Breast epithelium (tissue), 4 donors: ENCODE results near the gene RASSF1. TPM values are rescaled to one million over a fixed set of nuclear protein-coding genes. Genes with fewer than 3 reads are reported as not detected.

Source experiments
- DNase-seq, 2 donors: peaks; one replicate each; pipeline ENCODE4 v3.0.0-alpha.2; 2019; ENCODE audit warnings: low spot score in 2 of 2
- H3K27ac ChIP-seq, 2 donors: fragments of 200-600 bp; sonication (generic) in 1 of 2; one replicate each; pipeline ENCODE4 v1.5.1; 2016 to 2019; ENCODE audit warnings: mild to moderate bottlenecking in 1 of 2
- H3K27me3 ChIP-seq, 2 donors: fragments of 200-600 bp; sonication (generic) in 1 of 2; one replicate each; pipeline versions ENCODE4 v1.5.1 to v1.6.0; 2017 to 2019; ENCODE audit warnings: control low read depth in 1 of 2, mild to moderate bottlenecking in 1 of 2
- H3K36me3 ChIP-seq: fragments of 200-600 bp; one replicate; pipeline ENCODE4 v1.5.1; 2019
- H3K4me1 ChIP-seq, 2 donors: fragments of 200-600 bp; sonication (generic); one replicate each; pipeline ENCODE4 v1.5.1; 2016 to 2019; ENCODE audit warnings: control low read depth in 1 of 2
- H3K4me3 ChIP-seq, 3 donors: fragments of 200-600 bp; sonication (generic); 1 replicate in 2 of 3; 2 replicates in 1 of 3; pipeline ENCODE4 v1.5.1; 2016 to 2019; ENCODE audit warnings: mild to moderate bottlenecking in 3 of 3, moderate library complexity in 2 of 3
- H3K9me3 ChIP-seq, 2 donors: fragments of 200-600 bp; sonication (generic) in 1 of 2; one replicate each; pipeline ENCODE4 v1.5.1; 2016 to 2019; ENCODE audit warnings: control low read depth in 1 of 2
- CTCF ChIP-seq, 3 donors: fragments of 450-650 bp; IDR thresholded peaks; one replicate each; pipeline ENCODE4 v1.5.1; 2016 to 2017; ENCODE audit warnings: antibody characterized with exemption in 3 of 3, mild to moderate bottlenecking in 3 of 3, moderate library complexity in 3 of 3
- POLR2A ChIP-seq: fragments of 450-650 bp; IDR thresholded peaks from one replicate; pipeline ENCODE4 v1.6.1; 2016; ENCODE audit warnings: antibody characterized with exemption, mild to moderate bottlenecking, moderate library complexity
- POLR2AphosphoS5 ChIP-seq, 3 donors: sonication (generic); formaldehyde crosslinking; IDR thresholded peaks; one replicate each; pipeline ENCODE4 v1.6.1; 2017; ENCODE audit warnings: antibody characterized with exemption in 3 of 3
- intact Hi-C: fragments of 100-400 bp; cut with DNase I; formaldehyde crosslinking; loops from one replicate; pipeline ENCODE4 v1.15.1; 2023; ENCODE audit warnings: low total_unique reads
- total RNA-seq, 3 donors: library from RNA; depleted of rRNA; stranded (reverse); fragments of >200 nt; gene quantifications; one replicate each; pipeline ENCODE4 v1.1.0, GENCODE V29; 2016

Gene RASSF1
- total RNA-seq, 3 donors from 2014 or later = 42.7 to 63.6 (median 49.8) TPM

GRCh38 chr3:50350213-50350526, 9.5 kb upstream of the RASSF1 start:
- Histone ChIP-seq H3K4me3 (peak overlapping the region; percentile 78 to 82 (median 79)), H3K27ac (peak overlapping the region; percentile 94 to 95), H3K27me3 (no peaks in the 10 kb centered on the region), H3K9me3 (no peaks in the 10 kb centered on the region), H3K4me1 (peaks cover 11 to 13% of the 10 kb centered on the region in 2 donors), H3K36me3 (peaks cover 7% of the 10 kb centered on the region)
- DNase-seq = no peak
- TF ChIP-seq CTCF (IDR thresholded peaks at IDR 0.05) (no peak), POLR2A (no peak), POLR2AphosphoS5 (IDR thresholded peaks at IDR 0.05) (no peak)
- intact Hi-C loops = no loop called here

- Histone ChIP-seq H3K4me3 (no peak overlapping the region), H3K4me1 (peaks cover 11 to 13% of the 10 kb centered on the region in 2 donors), H3K27me3 (no peaks in the 10 kb centered on the region), H3K27ac (peak overlapping the region in 1 of 2 donors; percentile 32), H3K36me3 (no peaks in the 10 kb centered on the region), H3K9me3 (no peaks in the 10 kb centered on the region)
- intact Hi-C loops = no loop called here
- TF ChIP-seq POLR2A (no peak), CTCF (IDR thresholded peaks at IDR 0.05) (peak in 2 of 3 donors; percentile 31 to 61)
- DNase-seq = peak in 1 of 2 donors; percentile 58
These were observed 6.7 kb upstream of the RASSF1 start for GRCh38 chr3:50347187-50347813.

- Histone ChIP-seq H3K4me1 (peaks cover 11 to 12% of the 10 kb centered on the region in 2 donors), H3K36me3 (no peaks in the 10 kb centered on the region), H3K27ac (peak within 1 kb of the TSS in 1 of 2 donors; percentile 25)
These were observed 5.1 kb upstream of the RASSF1 start, which contains the start of gene ZMYND10 for GRCh38 chr3:50345586-50346234. Gene ZMYND10, minus strand, starts transcription at chr3:50345732. Its CDS starts 153 bp downstream, at chr3:50345579.

DNA sequence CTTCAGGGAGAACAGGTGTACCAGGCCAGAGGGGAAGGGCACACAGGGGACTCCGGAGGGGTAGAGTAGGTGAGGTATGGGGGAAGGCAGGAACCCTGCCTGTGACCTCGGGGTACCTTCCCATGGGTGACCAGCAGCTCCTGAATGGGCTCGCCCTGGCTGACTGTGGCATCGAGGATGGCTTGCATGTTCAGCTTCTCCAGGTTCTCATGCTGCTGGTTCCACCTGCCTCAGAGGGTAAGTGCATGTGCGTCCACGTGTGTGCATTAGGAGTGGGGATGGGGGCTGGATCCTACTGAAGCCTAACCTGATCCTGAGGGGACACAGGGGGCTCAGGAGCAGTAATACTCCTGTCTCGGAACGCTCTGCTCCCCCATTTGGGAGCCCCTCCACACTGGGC, 4.4 kb upstream of the RASSF1 start:
- peak overlapping the region in 2 of 3 donors; percentile 51 to 67 for H3K4me3 ChIP-seq
- H3K9me3 ChIP-seq = no peaks in the 10 kb centered on the region
- H3K27ac ChIP-seq = no peak overlapping the region
- no peak for TF ChIP-seq POLR2AphosphoS5 (IDR thresholded peaks at IDR 0.05)
- no peak for TF ChIP-seq POLR2A
- TF ChIP-seq CTCF (IDR thresholded peaks at IDR 0.05) = no peak
- H3K4me1 ChIP-seq = peaks cover 11 to 17% of the 10 kb centered on the region in 2 donors
- intact Hi-C loops = no loop called here
- no peaks in the 10 kb centered on the region for H3K27me3 ChIP-seq
- H3K36me3 ChIP-seq = no peaks in the 10 kb centered on the region
- no peak for DNase-seq

More at GRCh38 chr3:50345586-50346234, 5.1 kb upstream of the RASSF1 start, which contains the start of gene ZMYND10:
- no peak for TF ChIP-seq CTCF (IDR thresholded peaks at IDR 0.05)
- H3K4me3 ChIP-seq = peak within 1 kb of the TSS; percentile 32 to 67 (median 51)
- intact Hi-C loops = no loop called here
- H3K9me3 ChIP-seq = no peaks in the 10 kb centered on the region
- peak; percentile 60 to 74 for DNase-seq
- no peaks in the 10 kb centered on the region for H3K27me3 ChIP-seq
